Thyroid gland (tissue), 4 donors: Measurements from ENCODE around the gene PRELID1. TPM values are rescaled to one million over a fixed set of nuclear protein-coding genes. Genes with fewer than 3 reads are reported as not detected.
A peak's percentile ranks its signal among the peaks of the same experiment; 100 is the strongest.

Source experiments
- DNase-seq, 2 donors: peaks; one replicate each; pipeline ENCODE4 v3.0.0-alpha.2; 2019
- H3K27ac ChIP-seq, 3 donors: fragments of 200-600 bp; sonication (generic); 1 replicate in 2 of 3; 2 replicates in 1 of 3; pipeline ENCODE4 v1.5.1; 2016 to 2019; ENCODE audit warnings: mild to moderate bottlenecking in 1 of 3, moderate library complexity in 1 of 3
- H3K27me3 ChIP-seq: fragments of 200-600 bp; sonication (generic); one replicate; pipeline ENCODE4 v1.5.1; 2019
- H3K36me3 ChIP-seq, 2 donors: fragments of 200-600 bp; sonication (generic); one replicate each; pipeline ENCODE4 v1.5.1; 2016 to 2019
- H3K4me1 ChIP-seq, 2 donors: fragments of 200-600 bp; sonication (generic); one replicate each; pipeline ENCODE4 v1.5.1; 2017 to 2019
- H3K4me3 ChIP-seq, 3 donors: fragments of 200-600 bp; sonication (generic); replicated peaks in 1 of 3; 1 replicate in 2 of 3; 2 replicates in 1 of 3; pipeline ENCODE4 v1.5.1; 2016; ENCODE audit warnings: mild to moderate bottlenecking in 1 of 3
- H3K9me3 ChIP-seq: fragments of 200-600 bp; sonication (generic); one replicate; pipeline ENCODE4 v1.5.1; 2017
- POLR2A ChIP-seq, 2 donors: fragments of 450-650 bp; IDR thresholded peaks; one replicate each; pipeline ENCODE4 v1.6.1; 2017; ENCODE audit warnings: antibody characterized with exemption in 2 of 2, mild to moderate bottlenecking in 2 of 2, moderate library complexity in 1 of 2
- WGBS, 2 donors: methylation state at CpG; one replicate each; pipeline ENCODE4 v1.1.5; 2017; 5-methylcytosine and 5-hydroxymethylcytosine counted together
- intact Hi-C: fragments of 100-400 bp; cut with DNase I; formaldehyde crosslinking; loops from one replicate; pipeline ENCODE4 v1.15.1; 2023
- total RNA-seq, 4 donors: library from RNA; depleted of rRNA; stranded (reverse); fragments of >200 nt; gene quantifications; one replicate each; pipeline ENCODE4 v1.2.3, GENCODE V29; 2016
- TF ChIP-seq, protein P1 (sequence below), 6 experiments: fragments of 200-600 bp in 3 of 6; fragments of 450-650 bp in 3 of 6; sonication (generic) in 3 of 6; IDR thresholded peaks; one replicate each; pipeline ENCODE4 v1.5.1; 2016 to 2019; ENCODE audit warnings: antibody characterized with exemption in 6 of 6, mild to moderate bottlenecking in 2 of 6, inconsistent platforms in 1 of 6, moderate library complexity in 1 of 6

The PRELID1 gene
- total RNA-seq, 4 donors from 2014 or later: 52.8 to 83.2 (median 57.9) TPM

DNA sequence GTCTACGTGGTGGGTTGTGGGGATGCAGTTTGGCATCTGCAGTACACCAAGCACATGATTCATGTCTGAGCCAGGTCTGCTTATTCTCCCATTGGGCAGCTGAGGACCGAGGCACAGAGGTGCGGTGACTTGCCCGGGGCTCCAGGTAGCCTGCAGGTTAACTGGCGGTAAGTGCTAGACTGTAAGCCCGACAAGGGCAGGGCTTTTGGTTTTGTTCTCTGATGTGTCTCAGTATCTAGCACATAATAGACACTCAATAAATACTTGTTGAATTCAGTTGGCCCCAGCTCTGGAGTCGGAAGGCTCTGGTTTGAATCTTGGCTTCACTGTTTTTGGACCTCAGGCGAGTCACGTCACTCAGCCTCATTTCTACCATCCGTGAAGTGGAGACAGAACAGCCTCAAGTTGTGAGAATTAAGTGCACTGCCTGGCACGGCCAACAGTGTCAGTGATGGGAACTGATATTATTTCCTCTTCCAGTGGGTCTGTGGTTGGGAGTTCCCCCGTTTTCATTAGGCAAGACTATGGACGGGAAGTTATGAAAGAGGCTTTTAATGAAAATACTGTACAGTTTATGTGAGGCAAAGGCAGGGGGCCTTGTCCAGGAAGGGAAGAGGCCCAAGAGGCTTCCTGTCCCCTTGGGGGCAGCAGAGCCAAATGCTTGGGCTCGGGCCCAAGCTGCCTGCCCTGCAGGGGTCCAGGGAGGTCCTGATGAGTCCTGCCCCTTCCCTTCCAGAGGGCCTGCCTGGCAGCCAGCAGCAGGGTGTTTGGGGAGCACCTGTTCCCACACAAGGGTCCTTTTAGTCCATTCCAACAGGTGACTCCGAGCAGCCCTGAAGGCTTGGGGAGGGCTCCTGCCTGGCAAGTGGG is 3.3 kb downstream of the PRELID1 start:
- H3K36me3 ChIP-seq: peaks cover 7 to 16% of the 10 kb centered on the region in 2 donors
- no peak for DNase-seq
- no peaks in the 10 kb centered on the region for H3K27me3 ChIP-seq
- H3K27ac ChIP-seq: no peak overlapping the region
- H3K9me3 ChIP-seq: no peaks in the 10 kb centered on the region
- no peak overlapping the region for H3K4me3 ChIP-seq
- intact Hi-C loops: loop anchor here (5.0 kb wide), 1 partner anchor 195 kb away; no protein-coding TSS in a partner anchor
- WGBS, 2 donors: 76 to 78% methylated on average over 13 to 15 of the region's 15 CpGs
- peaks cover 31 to 35% of the 10 kb centered on the region in 2 donors for H3K4me1 ChIP-seq
- TF ChIP-seq, protein P1, sequence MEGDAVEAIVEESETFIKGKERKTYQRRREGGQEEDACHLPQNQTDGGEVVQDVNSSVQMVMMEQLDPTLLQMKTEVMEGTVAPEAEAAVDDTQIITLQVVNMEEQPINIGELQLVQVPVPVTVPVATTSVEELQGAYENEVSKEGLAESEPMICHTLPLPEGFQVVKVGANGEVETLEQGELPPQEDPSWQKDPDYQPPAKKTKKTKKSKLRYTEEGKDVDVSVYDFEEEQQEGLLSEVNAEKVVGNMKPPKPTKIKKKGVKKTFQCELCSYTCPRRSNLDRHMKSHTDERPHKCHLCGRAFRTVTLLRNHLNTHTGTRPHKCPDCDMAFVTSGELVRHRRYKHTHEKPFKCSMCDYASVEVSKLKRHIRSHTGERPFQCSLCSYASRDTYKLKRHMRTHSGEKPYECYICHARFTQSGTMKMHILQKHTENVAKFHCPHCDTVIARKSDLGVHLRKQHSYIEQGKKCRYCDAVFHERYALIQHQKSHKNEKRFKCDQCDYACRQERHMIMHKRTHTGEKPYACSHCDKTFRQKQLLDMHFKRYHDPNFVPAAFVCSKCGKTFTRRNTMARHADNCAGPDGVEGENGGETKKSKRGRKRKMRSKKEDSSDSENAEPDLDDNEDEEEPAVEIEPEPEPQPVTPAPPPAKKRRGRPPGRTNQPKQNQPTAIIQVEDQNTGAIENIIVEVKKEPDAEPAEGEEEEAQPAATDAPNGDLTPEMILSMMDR (IDR thresholded peaks at IDR 0.05): no peak
- TF ChIP-seq POLR2A (IDR thresholded peaks at IDR 0.05): no peak

DNA sequence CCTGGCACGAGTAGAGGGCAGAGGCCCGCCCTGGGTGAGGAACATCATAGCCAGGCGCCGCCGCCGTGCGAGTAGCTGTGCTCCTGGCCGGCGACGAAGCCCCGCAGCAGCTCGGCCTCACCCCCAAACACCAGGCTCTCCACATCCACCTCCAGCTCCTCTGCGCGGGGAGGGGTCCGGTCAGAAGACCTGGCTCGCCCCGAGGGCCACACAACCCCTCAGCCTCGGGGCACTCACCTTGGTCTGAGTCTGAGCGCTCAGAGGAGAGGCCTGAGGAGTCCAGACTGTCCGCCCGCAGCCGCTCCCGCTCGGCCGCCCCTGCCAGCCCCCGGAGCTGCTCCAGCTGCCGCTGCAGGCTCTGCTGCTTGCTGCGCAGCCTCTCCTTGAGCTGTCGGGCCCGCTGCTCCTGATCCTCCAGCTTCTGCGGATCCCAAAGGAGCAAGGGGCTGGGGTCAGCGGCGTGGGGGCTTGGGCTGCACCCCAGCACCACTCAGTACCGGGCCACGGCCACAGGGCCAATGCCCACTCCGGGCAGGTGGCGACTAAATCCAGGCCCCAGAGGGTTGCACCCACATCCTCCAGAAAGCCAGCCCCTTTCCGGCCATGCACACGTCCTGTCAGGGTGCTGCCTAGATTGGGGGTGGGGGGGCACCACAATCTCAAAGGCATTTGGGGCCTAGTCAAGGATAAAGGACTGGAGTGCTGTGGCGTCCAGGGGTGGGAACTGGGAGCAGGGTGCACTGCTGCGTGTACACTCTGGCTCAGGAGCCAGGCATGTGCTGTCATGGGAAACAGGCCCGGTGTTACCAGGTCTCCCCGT is 4.2 kb downstream of the PRELID1 start:
- intact Hi-C loops: loop anchor here (5.0 kb wide), 1 partner anchor 195 kb away; no protein-coding TSS in a partner anchor

DNA sequence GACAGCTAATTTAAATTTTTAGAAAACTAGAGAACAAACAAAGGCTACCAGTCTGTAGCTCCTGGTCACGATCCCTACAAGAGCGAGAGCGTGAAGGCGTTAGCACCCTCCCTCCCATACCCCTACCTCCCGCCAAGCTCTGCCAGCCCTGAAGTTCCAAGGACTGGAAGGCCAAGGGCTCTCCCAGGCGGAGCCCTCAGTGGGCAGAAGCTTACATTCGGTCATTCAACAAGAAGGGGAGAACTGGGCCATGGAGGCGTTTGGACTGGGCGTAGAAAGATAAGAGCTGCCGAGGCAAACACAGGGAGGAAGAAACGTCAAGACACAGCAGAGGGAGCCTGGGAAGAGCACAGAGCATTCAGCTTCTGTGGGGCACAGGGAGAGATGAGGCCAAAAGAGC is 5.1 kb downstream of the PRELID1 start:
- H3K4me3 ChIP-seq: no peak overlapping the region
- H3K36me3 ChIP-seq: peaks cover 7 to 16% of the 10 kb centered on the region in 2 donors
- no peaks in the 10 kb centered on the region for H3K27me3 ChIP-seq
- H3K4me1 ChIP-seq: peaks cover 24 to 32% of the 10 kb centered on the region in 2 donors
- H3K9me3 ChIP-seq: no peaks in the 10 kb centered on the region
- H3K27ac ChIP-seq: no peak overlapping the region
- 92% methylated on average over 11 of the region's 11 CpGs for whole genome bisulfite sequencing, 2 donors
- intact Hi-C loops: loop anchor here (5.0 kb wide), 1 partner anchor 196 kb away; no protein-coding TSS in a partner anchor
- DNase-seq: no peak
- no peak for TF ChIP-seq POLR2A (IDR thresholded peaks at IDR 0.05)
- TF ChIP-seq, protein P1 (IDR thresholded peaks at IDR 0.05): no peak

More for the DNA sequence above, 4.2 kb downstream of the PRELID1 start:
- Histone ChIP-seq H3K9me3 (no peaks in the 10 kb centered on the region), H3K4me1 (peaks cover 27 to 32% of the 10 kb centered on the region in 2 donors), H3K4me3 (no peak overlapping the region), H3K27me3 (no peaks in the 10 kb centered on the region), H3K27ac (no peak overlapping the region), H3K36me3 (peaks cover 7 to 16% of the 10 kb centered on the region in 2 donors)
- WGBS, 2 donors: 83 to 91% methylated on average over 6 to 11 of the region's 43 CpGs
- no peak for DNase-seq
- no peak for TF ChIP-seq POLR2A (IDR thresholded peaks at IDR 0.05)
- TF ChIP-seq, protein P1 (IDR thresholded peaks at IDR 0.05): no peak

DNA sequence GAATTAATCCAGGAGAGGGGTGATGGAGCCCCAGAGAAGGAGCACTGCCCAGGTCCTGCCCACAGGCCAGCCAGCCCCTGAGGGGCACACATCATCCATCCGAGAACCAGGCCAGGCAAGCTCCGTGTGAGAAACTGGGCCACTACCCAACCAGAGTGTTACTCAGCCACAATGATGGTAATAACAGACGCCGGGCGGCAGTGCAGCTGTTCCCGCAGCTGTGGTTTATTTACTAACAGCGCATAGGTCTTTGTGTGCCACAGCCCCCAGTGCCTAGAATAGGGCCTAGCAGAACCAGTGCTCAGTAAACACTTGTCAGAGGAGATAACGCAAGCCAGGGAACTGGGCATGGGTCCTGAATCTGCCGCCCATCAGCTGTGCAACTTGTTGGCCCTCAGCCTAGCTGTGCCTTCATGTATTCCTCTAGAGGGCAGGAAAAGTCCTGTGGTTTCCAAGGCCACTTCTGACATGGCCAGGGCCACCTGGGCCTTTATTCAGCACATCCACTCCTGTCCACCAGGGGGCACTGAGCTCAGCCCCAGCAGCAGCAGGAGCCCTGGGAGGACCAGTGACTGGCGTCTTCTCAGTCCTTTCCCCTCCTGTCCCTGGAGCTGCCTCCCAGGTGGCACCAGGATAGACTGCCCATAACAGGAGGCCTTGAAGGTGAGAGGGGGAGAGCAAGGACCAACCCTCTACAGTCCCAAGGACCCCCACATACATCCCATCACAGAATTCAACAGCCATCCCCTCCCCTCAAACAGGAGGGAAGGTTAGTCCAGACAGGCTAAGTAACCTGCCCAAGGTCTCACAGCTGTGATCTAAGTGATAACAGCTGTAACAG is 6.0 kb downstream of the PRELID1 start:
- Histone ChIP-seq H3K27me3 (no peaks in the 10 kb centered on the region), H3K4me1 (peaks cover 19 to 27% of the 10 kb centered on the region in 2 donors), H3K36me3 (peaks cover 7 to 16% of the 10 kb centered on the region in 2 donors), H3K27ac (no peak overlapping the region), H3K9me3 (no peaks in the 10 kb centered on the region), H3K4me3 (no peak overlapping the region)
- 75 to 87% methylated on average over 9 of the region's 10 CpGs for WGBS, 2 donors
- TF ChIP-seq, protein P1 (IDR thresholded peaks at IDR 0.05): peak in 5 of 6 experiments; percentile 68 to 81 (median 70)
- TF ChIP-seq POLR2A (IDR thresholded peaks at IDR 0.05): no peak
- intact Hi-C loops: loop anchor here (5.0 kb wide), 4 partner anchors 43 to 197 kb away; partner anchors contain the start of gene LMAN2
- peak; percentile 60 to 67 for DNase-seq
